Ovary (tissue), 9 donors: ENCODE measurements around the gene VAV2. TPM values are rescaled to one million over a fixed set of nuclear protein-coding genes. Genes with fewer than 3 reads are reported as not detected.

Experiments
- DNase-seq, 5 donors: peaks; one replicate each; pipeline ENCODE4 v3.0.0-alpha.2; 2019 to 2020
- H3K27ac ChIP-seq, 2 donors: fragments of 200-600 bp; one replicate each; pipeline versions ENCODE4 v1.5.1 to v1.8.0; 2019 to 2022
- H3K27me3 ChIP-seq: fragments of 200-600 bp; one replicate; pipeline ENCODE4 v1.8.0; 2022
- H3K36me3 ChIP-seq: fragments of 200-600 bp; sonication (generic); one replicate; pipeline ENCODE4 v1.5.1; 2019
- H3K4me1 ChIP-seq: one replicate; pipeline ENCODE4 v1.8.1; 2013; ENCODE audit warnings: mild to moderate bottlenecking, moderate library complexity; ENCODE audit not compliant: insufficient read depth
- H3K4me3 ChIP-seq: fragments of 200-600 bp; sonication (generic); one replicate; pipeline ENCODE4 v1.5.1; 2017
- H3K9me3 ChIP-seq, 2 donors: fragments of 200-600 bp in 1 of 2; sonication (generic) in 1 of 2; one replicate each; pipeline versions ENCODE4 v1.5.1 to v1.8.1; 2013 to 2019; ENCODE audit warnings: mild to moderate bottlenecking in 1 of 2, moderate library complexity in 1 of 2
- EP300 ChIP-seq: sonication (generic); formaldehyde crosslinking; IDR thresholded peaks from one replicate; pipeline ENCODE4 v1.6.1; 2017; ENCODE audit warnings: antibody characterized with exemption
- POLR2A ChIP-seq: fragments of 450-650 bp; IDR thresholded peaks from one replicate; pipeline ENCODE4 v1.6.1; 2017; ENCODE audit warnings: antibody characterized with exemption, mild to moderate bottlenecking, moderate library complexity
- WGBS, 3 donors: extraction: QIAGEN DNeasy Blood & Tissue Kit in 1 of 3; methylation state at CpG; one replicate each; pipeline versions ENCODE4 v1.1.5 to v1.1.7; 2013 to 2017; 5-methylcytosine and 5-hydroxymethylcytosine counted together
- intact Hi-C, 4 donors: fragments of 100-400 bp; cut with DNase I; formaldehyde crosslinking; loops; one replicate each; pipeline versions ENCODE4 v1.11.0 to v1.15.1; 2022 to 2023
- polyA plus RNA-seq, 2 donors: library from polyadenylated mRNA; stranded (reverse); fragments of 200-250 nt in 1 of 2; fragments of 350-450 nt in 1 of 2; fragmentation: Illumina TruSeq in 1 of 2; extraction: RNeasy Lipid Tissue Mini Kit (QIAGEN cat#74804) in 1 of 2; gene quantifications; one replicate each; pipeline ENCODE4 v1.2.3, GENCODE V29; 2013 to 2014
- total RNA-seq, 7 donors: library from RNA; depleted of rRNA in 2 of 7; stranded (reverse); fragments of >200 nt in 2 of 7; fragmentation: NEBNext Ultra II Directional in 3 of 7; extraction: Animal tissue kit (Norgen Biotek cat#: 25700) in 3 of 7; gene quantifications; one replicate each; pipeline versions ENCODE4 v1.1.0 to v1.2.4, GENCODE V29; 2016 to 2023
- TF ChIP-seq, protein P1 (sequence below), 3 donors: fragments of 450-650 bp in 2 of 3; fragments of 200-600 bp in 1 of 3; IDR thresholded peaks; one replicate each; pipeline versions ENCODE4 v1.5.1 to v1.8.0; 2016 to 2022; ENCODE audit warnings: antibody characterized with exemption in 3 of 3, mild to moderate bottlenecking in 1 of 3
- donor health status: DM: no; HTN: no; CAD: no; lungs with moderate emphysema.
- donor health status: DM: no; HTN: no; CAD: no.
- donor health status: Bipolar disorder and iron deficiency.
- donor health status: DM: yes; HTN: yes; CAD: no.
- donor health status: DM: no; HTN: no; CAD: no.
- donor health status: DM: yes; HTN: yes; CAD: no.

Gene VAV2
- total and polyA plus RNA-seq, 9 donors = 3.7 to 14.1 (median 7.8) TPM

DNA sequence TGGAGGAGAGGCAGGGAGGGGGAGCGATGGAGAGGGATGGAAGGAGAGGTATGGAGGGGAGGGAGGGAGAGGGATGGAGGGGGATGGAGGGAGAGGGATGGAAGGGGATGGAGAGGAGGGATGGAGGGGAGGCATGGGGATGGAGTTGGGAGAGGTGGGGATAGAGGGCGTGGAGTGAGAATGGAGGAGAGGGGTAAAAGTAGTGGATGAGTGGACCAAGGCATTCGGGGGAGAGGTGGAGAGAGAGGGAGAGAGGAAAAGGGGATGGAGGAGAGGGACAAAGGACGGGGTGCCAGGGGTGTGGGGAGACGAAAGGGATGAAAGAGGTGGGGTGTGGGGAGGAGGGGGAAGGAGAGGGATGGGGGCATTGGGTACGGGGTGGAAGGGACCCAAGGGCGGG, 100.4 kb downstream of the VAV2 start:
- no peaks in the 10 kb centered on the region for H3K27me3 ChIP-seq
- no peaks in the 10 kb centered on the region for H3K9me3 ChIP-seq
- no peaks in the 10 kb centered on the region for H3K4me1 ChIP-seq
- no peak overlapping the region for H3K27ac ChIP-seq
- no peak overlapping the region for H3K4me3 ChIP-seq
- DNase-seq = no peak
- TF ChIP-seq, protein P1, sequence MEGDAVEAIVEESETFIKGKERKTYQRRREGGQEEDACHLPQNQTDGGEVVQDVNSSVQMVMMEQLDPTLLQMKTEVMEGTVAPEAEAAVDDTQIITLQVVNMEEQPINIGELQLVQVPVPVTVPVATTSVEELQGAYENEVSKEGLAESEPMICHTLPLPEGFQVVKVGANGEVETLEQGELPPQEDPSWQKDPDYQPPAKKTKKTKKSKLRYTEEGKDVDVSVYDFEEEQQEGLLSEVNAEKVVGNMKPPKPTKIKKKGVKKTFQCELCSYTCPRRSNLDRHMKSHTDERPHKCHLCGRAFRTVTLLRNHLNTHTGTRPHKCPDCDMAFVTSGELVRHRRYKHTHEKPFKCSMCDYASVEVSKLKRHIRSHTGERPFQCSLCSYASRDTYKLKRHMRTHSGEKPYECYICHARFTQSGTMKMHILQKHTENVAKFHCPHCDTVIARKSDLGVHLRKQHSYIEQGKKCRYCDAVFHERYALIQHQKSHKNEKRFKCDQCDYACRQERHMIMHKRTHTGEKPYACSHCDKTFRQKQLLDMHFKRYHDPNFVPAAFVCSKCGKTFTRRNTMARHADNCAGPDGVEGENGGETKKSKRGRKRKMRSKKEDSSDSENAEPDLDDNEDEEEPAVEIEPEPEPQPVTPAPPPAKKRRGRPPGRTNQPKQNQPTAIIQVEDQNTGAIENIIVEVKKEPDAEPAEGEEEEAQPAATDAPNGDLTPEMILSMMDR (IDR thresholded peaks at IDR 0.05) = no peak
- TF ChIP-seq POLR2A (no peak), EP300 (no peak)
- intact Hi-C loops = no loop called here
- no peaks in the 10 kb centered on the region for H3K36me3 ChIP-seq
- WGBS, 3 donors = 91 to 94% (median 92%) methylated on average over 7 of the region's 7 CpGs

- intact Hi-C loops = no loop called here
- Histone ChIP-seq H3K27me3 (no peaks in the 10 kb centered on the region), H3K4me1 (peaks cover 1% of the 10 kb centered on the region), H3K4me3 (no peak overlapping the region), H3K9me3 (no peaks in the 10 kb centered on the region), H3K27ac (no peak overlapping the region), H3K36me3 (no peaks in the 10 kb centered on the region)
- WGBS, 3 donors = 90 to 96% (median 94%) methylated on average over 8 of the region's 8 CpGs
- DNase-seq = no peak
- TF ChIP-seq, protein P1 (IDR thresholded peaks at IDR 0.05) = no peak
- TF ChIP-seq EP300 = no peak
- no peak for TF ChIP-seq POLR2A
Measured at GRCh38 chr9:133890583-133890982, 101.5 kb downstream of the VAV2 start.

DNA sequence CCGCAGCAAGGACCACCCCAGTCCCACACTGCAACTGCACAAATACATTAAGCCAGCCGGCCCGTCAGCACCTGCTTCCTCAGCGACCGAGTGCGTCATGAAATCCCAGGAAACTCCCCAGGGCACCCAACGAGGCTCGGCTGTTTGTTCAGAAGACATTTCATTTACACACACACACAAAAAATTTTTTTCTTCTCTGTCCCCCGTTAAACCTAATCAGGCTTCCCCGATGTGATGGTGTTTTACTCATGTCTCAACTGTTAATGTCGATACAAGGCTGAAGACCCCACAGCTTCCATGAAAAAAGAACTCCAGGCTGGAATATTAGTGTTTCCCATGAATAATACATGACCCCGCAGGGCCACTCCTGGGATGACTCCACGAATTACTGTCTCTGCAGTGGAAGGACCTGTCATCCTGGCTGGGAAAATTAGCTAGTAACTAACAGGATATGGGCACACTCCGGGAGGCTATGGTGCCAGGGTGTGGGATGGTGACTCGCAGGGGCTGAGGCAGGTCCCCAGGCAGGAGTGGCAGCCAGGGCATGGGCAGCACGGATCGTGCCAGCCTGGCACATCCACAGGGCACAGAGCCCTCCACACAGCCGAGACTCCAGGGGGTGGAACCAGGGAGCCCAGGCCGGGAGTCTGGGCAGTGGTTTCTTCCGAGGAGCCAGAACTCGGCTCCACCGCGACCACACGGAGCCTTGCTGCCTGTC, 102.4 kb downstream of the VAV2 start:
- Histone ChIP-seq H3K4me1 (peaks cover 7% of the 10 kb centered on the region), H3K36me3 (no peaks in the 10 kb centered on the region), H3K27me3 (no peaks in the 10 kb centered on the region), H3K4me3 (no peak overlapping the region), H3K27ac (no peak overlapping the region), H3K9me3 (no peaks in the 10 kb centered on the region)
- no peak for DNase-seq
- 90 to 92% (median 91%) methylated on average over 24 of the region's 24 CpGs for WGBS, 3 donors
- TF ChIP-seq POLR2A (no peak), EP300 (no peak)
- intact Hi-C loops = no loop called here

DNA sequence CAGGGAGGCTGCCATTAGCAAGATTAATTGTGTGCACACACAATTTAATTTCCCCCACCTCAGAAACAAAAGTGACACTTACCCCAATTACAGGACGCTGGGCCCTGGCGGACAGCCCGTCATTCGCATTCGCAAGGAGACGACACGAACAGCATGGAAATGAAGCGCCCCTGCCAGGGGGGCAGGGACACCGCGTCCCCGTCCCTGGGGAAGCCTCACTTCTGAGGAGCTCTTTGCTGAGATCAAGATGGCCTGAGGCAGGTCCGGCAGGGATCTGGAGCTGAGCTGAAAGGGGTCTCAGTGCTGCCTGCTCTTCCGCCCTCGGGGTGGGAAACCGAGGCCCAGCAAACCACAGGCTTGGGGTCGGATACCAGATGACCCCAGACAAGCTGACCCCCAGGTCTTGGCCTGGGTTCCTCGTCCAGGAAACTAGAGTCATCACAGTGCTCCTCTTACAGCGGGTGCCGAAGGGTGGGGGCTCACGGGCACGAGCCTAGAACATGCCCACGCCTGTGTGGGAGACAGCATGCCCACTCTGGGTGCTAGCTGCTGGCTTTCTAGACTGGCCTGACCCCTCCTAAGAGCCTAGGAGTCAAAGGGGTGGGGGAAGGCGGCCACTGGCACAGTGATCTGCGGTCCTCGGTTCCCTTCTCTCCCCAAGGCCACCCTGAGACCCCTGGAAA, 103.2 kb downstream of the VAV2 start:
- no peaks in the 10 kb centered on the region for H3K36me3 ChIP-seq
- TF ChIP-seq, protein P1 (IDR thresholded peaks at IDR 0.05) = no peak
- TF ChIP-seq EP300 (no peak), POLR2A (no peak)
- H3K4me3 ChIP-seq = no peak overlapping the region
- H3K9me3 ChIP-seq = no peaks in the 10 kb centered on the region
- no peak for DNase-seq
- no peak overlapping the region for H3K27ac ChIP-seq
- 89 to 96% (median 92%) methylated on average over 23 to 25 of the region's 25 CpGs for WGBS, 3 donors
- H3K27me3 ChIP-seq = no peaks in the 10 kb centered on the region
- intact Hi-C loops = no loop called here
- peaks cover 7% of the 10 kb centered on the region for H3K4me1 ChIP-seq
